ENCODE results near the gene FCGR2B.
"Not testable (repeated sequence)": the region's sequence is repeated elsewhere in the genome, so short reads cannot be mapped to it uniquely, and the experiment has no call there.

The FCGR2B gene

DNA sequence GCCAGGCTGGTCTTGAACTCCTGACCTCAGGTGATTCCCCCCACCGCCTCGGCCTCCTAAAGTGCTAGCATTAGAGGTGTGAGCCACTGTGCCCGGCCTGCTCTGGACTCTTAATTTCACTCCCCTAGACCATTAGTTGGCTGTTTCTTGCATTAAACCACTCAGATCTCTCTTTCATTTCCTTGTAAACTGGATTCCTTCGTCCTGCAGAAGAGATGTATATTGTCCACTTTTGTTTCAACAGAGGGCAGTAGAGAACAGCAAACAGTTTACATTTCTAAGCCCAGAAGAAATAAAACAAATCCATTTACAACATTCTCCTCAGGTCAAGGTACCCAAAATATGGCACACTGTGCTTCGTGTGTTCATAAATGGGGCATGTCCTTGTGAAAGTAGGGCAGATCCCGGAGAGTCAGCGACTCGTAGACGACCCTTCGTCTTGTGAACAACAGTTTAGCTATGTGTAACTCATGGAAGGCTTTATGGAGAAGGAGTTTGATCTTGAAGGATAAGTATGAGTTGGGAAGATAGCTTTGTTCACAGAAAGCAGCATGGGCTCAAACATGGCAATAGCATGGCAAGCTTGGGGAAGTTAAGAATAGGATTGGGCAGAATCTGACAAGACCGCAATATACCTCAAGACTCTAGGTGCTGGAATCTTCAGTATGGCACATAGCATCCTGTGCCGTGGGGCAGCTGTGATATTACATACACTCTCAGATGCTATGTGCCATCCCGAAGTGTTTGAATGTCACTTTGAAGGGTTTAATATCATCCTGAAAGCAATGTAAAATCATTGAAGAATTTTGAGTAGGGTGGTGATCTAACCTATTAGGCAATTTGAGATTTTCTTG lies 15.2 kb upstream of the FCGR2B start:
- not testable (repeated sequence) for DNase-seq

DNA sequence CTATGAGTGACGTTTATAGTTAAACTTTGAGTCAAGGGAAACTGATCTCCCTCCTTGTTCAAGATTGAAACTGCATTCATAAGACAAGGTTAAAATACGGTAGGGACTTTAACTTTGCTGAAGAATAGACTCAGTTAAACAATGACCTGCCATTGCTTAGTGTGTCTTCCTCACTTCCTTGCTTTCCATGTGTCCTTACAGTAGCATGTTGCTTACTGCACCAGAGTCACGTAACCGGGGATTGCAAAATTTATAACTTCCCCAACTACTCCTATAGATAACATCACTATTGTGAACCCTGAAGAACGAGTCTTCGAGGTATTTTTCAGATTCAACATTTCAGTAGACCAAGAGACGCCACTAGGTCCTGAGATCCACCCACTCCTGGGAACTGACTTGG lies 9.4 kb upstream of the FCGR2B start:
- not testable (repeated sequence) for DNase-seq

DNA sequence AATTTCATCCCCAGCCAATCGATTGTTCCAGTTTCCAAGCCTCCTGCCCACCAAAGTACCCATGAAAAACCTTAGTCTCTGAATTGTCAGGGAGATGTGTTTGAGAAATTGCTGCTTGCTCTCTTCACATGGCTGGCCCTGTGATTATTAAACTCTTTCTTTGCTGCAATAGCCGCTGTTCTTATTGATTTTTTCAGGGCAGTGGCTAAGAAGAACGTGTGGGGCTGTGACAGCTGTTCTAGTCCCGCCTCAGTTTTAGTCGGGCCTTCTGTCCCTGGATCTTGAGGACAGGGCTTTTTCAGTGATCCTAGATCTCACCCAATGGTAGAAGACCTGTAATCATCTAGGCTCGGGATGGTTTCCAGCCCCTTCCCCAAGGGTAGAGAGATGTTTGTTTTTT lies 9.0 kb upstream of the FCGR2B start:
- DNase-seq, result not testable (repeated sequence)

DNA sequence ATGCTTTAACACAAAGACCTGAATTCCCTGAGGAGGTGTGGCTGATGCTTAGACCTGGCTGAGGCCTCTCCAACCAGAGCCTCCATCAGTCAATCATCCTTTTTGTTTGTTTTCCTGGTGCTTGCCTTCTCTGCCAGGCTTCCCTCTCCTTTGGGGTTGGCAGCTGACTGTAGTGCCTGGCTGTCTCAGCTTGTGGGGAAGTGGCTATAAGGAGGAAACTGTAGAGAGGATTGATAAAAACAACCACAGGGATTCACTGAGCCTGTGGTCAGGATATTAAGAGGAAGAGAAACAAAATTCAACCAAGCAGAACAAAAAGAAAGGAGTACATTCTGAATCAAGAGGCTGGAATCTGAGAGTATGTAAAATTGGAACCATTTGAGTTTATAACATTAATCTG lies 4.4 kb upstream of the FCGR2B start:
- not testable (repeated sequence) for DNase-seq

DNA sequence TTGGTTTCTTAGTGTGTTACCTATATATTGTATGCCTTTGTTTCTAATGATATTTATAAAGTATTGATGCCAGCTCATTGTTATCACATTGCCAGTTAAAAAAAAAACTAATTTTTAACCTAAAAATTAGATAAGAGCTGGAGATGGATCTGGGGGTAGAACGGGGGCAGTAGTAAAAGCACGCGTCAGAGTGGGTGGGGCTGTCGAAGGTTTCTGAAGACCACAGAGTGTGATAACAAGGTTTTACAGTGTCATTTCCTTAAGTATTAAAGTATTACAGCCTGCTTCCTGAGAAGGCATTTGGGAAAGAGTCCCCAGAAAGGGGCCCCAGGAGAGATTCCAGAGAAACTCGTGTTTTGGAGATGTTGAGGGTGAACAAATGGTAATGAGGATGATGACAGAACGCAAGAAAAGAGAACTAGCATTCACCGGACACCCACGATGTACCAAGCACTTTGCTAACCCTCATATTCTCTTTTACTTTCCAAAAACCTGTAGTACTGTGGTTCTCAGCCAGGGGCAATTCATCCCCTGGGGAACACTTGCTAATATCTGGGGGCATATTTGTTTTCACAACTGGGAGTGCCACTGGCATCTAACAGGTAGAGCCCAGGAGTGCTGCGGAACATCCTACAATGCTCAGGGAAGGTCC lies 1.2 kb upstream of the FCGR2B start:
- not testable (repeated sequence) for DNase-seq

DNA sequence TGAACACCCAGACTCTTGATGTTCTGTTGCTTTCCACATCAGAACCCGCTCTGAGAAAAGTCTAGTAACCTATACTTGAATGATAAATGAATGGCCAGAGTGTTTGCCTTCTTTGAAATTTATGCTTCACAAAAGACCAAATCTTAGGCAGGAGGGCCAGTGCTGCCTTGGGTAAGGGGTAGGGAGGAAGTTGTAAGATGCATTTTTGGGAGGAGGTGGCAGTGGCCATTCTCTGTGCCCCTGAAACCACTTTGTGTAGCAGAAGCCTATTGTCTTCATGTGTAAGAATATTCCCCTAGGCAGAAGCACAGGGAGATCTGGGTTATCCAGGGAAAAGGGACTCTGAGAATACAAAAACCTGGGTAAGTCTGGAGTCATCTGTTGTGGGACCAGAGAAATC lies 626 bp downstream of the FCGR2B start:
- DNase-seq, result not testable (repeated sequence)

DNA sequence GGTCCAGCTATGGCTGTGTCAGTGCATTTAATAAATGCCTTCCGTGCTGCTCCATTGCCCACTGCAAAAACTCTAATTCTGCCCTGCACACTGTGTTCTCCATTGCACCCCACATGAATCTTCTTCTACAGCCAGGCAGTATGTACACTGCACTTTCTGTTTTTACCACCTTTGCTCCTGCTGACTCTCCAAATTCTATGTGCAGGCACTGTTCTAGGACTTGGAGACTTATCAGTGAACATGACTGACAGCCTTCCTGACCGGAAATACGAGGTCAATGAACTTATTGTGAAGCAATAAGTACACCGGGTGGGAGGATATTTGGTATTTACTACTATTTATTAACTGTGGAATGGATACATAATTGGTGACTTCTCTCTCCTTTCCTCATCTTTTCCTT lies 1.7 kb downstream of the FCGR2B start:
- DNase-seq, result not testable (repeated sequence)

DNA sequence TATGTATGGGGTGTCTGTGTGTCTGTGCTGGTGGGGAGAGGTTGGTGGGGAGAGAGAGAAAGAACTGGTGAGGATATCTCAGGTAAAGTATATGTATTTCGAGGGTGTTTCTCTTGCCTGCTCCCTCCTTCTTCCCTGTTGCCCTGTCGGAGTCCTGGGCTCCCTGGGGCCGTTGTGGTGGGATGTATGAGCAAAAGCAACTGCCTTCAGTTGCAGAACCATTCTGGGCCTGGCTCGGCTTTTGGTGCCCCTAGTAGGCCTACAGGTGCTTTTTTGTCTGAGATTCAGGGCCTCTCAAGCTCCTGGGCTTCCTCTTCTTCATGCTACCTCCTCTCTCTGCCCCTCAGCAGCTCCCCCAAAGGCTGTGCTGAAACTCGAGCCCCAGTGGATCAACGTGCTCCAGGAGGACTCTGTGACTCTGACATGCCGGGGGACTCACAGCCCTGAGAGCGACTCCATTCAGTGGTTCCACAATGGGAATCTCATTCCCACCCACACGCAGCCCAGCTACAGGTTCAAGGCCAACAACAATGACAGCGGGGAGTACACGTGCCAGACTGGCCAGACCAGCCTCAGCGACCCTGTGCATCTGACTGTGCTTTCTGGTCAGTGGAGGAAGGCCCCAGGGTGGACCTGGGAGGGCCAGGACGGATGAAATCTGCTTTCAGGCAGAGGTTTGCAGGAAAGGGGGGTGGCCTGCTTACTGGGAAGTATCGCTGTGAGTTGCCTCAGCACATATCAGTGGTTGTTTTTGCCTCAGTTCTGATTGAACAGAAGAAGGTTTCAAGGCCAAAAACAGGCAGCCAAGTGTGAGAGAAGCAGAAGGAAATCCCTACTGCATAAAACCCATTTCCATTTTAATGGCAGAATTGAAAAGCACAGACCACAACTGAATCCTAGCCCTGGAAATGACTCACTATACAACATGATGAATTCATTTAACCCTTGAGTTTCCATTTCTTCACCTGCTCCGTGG lies 8.4 kb downstream of the FCGR2B start:
- DNase-seq, result not testable (repeated sequence)

DNA sequence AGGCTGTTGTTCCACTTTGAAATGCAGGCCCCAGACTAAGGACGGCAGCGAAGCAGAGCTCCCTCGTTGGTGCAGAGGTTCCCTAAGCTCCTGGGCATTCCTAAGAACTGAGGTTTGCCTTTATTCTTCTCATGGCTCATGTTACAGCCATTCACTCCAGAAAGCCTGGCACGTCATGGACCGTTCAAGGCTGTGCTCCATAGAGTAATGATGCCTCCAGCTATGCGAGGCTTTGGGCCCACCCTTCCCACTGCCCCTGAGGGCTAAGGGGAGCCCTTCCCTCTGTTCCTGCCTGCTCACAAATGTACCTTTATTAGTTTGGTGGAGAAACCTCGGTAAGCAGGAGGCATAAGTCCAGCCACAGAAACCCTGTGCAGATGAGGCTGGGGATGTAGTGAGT lies 10.5 kb downstream of the FCGR2B start:
- not testable (repeated sequence) for DNase-seq

DNA sequence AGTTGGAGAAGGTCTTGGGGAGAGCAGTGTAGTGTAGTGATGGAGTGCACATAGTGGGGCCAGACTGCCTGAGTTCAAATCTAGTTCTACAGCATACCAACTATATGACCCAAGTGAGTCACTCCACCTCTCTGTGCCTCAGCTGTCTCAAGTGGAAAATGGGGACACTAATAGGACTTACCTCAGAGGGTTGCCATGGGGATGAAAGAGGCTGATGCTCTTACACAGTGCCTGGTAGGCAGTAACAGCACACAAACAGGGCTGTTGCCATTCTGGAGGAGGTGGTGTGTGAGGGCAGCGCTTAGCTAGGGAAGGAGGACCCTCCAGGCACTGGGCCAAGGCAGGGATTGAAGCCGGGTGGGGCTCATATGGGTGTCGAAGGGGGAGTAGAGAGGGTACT lies 11.5 kb downstream of the FCGR2B start:
- not testable (repeated sequence) for DNase-seq

DNA sequence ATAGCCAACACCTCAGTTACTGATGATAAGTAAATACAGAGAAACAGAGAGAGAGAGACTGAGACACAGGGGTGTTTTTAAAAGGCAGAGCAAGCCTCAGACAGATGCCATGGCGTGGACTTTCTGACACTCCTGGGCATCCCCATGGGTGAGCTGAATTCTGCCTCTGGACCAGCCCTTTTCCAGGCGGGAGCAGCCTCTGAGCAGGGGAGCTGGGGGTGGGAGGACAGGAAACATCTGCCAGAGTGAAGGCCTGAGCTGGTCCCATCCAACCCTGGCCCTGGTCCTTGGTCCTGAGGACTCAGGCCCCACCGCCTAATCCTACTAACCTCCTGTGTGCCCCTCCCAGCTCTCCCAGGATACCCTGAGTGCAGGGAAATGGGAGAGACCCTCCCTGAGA lies 12.0 kb downstream of the FCGR2B start:
- not testable (repeated sequence) for DNase-seq

DNA sequence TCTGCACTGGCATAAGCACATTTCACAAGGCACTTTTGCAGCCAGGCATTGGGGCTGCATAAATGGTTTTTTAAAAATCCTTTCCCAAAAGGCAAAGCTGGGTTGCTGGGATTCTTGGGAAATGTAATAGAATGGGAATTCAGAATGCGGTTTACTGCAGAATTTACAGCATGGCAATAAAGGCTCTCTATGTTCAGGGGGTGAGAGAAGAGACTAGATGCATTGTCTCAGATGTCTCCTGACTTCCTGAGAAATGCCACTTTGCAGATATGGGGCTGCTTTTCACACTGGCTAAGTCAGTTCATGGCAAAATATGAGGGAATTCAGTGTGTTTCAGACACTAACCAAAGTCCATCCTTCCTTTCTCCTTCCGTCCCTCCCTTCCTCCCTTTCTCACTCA lies 13.5 kb downstream of the FCGR2B start:
- no peak for DNase-seq

DNA sequence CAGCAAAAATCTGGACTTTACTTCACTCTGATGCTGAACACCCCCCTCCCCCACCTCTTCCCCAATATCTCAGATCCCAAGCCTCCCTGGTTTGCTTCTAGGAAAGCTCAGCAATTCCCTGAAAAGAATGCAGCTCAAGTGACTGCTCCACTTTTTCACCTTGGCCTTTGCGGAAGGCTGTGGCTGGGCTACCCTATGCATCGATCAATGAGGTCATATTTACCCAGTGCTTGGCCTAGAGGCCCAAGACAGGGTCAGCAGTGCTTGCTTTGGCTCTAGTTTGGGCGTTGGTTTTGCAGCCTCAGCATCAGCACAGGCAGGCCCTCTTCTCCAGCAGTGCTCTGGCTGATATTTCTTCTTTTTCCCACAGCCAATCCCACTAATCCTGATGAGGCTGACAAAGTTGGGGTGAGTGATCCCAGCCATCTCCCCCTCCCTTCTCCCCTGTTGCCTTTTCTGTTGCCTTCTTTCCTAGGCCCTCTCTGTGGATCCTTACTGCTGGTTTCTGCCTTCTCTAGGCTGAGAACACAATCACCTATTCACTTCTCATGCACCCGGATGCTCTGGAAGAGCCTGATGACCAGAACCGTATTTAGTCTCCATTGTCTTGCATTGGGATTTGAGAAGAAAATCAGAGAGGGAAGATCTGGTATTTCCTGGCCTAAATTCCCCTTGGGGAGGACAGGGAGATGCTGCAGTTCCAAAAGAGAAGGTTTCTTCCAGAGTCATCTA lies 14.2 kb downstream of the FCGR2B start:
- no peak for DNase-seq

DNA sequence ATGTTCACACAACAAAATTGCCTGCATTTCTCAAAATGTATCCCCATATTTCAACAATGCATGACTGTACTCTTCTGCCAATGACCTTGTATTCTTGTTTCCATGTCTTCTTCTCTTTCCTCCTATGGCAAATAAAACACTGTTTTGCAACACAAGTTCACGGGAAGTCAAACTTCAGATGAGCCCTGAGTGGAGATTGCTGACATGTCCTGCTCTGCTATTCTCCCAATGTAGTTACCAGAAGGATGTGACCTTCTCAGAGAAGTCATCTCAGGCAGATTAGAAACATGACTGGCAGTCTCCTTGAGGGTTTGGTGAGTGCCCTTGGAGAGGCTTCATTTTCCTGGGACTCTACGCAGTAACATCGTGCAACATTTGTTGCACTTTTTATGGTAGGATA lies 15.6 kb downstream of the FCGR2B start:
- DNase-seq, result no peak

DNA sequence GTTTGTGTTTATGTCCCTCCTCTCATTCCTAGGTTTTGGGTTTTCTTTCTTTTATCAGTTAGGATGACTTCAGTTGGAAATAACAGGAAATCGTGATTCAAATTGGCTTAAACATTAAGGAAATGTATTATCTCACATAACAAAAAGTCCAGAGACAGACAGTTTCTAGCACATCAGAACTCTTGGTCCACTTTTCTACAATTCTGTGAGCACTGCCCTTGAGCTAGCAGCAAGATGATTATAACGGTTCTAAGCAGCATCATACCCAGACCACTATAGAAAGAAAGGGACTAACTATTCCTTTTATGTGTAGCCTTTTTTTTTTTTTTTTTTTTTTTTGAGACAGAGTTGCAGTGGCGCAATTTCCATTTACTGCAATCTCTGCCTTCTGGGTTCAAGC lies 18.9 kb downstream of the FCGR2B start:
- DNase-seq, result no peak

DNA sequence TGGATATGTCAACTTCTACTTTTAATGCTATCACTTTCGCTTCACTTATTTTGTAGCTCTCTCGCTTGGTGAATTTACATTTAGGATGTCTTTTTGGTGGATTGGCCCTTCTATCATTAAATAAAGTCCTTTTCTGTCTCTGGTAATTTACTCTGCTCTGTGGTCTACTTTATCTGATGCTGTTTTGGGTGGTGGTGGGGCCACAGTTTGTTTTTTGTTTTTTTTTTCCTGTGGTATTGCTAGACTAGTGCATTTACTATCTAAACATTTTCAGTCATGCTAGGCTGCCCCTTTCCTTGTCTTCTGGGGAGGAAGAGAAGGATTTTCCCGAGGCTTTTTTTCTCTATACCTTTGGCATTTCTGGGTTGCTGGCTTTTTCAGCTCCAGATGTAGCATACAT lies 26.0 kb downstream of the FCGR2B start:
- DNase-seq, result no peak

DNA sequence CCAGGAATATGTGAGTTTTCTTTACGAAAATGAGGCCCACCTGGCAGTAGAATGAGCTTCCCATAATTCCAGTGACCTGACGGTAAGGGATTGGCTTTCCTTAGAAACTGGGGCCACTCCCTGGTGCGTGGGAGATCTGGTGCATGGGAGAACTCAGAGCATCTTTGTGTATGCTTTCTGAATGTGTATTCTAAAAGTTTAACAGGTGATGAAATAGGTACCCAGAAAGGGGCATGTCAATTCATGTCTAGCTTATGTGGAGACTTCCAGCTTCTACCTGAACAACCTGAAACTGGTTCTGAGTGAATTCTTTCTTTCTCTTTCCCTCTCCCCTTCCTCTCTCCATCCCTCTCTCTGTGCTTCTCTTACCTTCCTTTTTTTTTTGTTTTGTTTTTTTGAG lies 28.9 kb downstream of the FCGR2B start:
- DNase-seq, result no peak

DNA sequence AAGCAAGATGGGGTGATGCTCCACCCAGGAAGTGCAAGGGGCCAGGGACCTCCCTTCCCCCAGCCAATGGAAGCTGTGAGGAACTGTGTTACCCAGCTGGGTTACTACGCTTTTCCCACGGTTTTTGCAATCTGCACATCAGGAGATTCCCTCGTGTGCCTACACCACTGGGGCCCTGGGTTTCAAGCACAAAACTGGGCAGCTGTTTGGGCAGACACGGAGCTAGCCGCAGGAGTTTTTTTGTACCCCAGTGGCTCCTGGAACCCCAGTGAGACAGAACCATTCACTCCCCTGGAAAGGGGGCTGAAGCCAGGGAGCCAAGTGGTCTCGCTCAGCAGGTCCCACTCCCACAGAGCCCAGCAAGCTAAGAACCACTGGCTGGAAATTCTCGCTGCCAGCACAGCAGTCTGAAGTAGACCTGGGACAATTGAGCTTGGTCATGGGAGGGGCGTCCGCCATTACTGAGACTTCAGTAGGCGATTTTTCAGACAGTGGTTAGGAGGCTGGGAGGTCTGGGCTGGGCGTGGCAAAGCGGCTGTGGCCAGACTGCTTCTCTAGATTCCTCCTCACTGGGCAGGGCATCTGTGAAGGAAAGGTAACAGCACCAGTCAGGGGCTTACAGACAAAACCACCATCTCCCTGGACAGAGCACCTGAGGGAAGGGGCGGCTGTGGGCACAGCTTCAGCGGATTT lies 30.2 kb downstream of the FCGR2B start:
- not testable (repeated sequence) for DNase-seq

DNA sequence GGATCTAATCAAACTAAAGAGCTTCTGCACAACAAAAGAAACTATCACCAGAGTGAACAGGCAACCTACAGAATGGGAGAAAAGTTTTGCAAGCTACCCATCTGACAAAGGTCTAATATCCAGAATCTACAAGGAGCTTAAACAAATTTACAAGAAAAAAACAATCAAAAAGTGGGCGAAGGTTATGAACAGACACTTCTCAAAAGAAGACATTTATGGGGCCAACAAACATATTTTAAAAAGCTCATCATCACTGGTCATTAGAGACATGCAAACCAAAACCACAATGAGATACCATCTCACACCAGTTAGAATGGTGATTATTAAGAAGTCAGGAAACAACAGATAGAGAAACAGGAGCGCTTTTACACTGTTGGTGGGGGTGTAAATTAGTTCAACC lies 35.4 kb downstream of the FCGR2B start:
- DNase-seq, result not testable (repeated sequence)

DNA sequence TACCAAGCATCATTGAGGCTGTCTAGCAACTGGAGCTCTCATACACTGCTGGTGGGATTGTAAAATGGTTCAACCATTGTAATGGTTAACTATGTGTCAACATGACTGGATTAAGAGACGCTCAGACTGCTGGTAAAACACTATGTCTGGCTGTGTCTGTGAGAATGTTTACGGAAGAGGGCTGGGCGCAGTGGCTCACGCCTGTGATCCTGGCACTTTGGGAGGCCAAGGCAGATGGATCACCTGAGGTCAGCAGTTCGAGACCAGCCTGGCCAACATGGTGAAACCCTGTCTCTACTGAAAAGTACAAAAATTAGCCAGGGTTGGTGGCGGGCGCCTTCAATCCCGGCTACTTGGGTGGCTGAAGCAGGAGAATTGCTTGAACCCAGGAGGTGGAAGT lies 39.3 kb downstream of the FCGR2B start:
- no peak for DNase-seq

DNA sequence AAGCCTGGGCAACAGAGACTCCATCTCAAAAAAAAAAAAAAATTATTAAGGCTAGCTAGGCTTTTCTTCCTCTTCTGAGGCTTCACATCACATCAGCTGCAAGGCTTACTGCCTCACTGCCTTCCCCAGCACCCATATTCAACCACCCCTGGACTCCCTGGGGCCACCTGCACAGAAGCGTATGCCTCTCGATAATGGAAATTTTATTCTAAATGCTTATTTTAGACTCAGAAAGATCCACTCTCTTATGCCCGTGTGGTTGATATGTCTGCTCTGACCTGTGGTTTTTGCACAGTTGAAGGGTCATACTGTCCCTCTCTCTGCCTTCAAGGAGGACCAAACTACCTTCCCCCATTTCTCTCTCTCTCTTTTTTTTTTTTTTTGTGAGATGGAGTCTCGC lies 42.6 kb downstream of the FCGR2B start:
- no peak for DNase-seq

DNA sequence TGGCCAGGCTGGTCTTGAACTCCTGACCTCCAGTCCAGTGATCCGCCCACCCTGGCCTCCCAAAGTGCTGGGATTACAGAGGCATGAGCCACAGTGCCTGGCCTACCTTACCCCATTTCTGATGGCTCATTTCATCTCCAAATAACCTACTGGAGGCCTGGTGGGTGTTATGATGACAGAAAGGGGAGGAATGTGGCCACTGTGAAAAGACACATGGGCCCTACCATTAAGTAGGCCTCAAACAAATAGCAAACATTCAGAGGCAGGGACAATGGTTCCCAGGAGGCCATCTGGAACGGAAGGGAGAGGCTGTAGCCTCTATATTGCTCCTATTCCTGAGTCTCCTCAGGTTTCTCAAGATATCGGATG lies 43.2 kb downstream of the FCGR2B start:
- DNase-seq, result no peak

Measured in activated gamma-delta T cell (primary cell).